SK-N-SH (cell line): ENCODE measurements around the gene KRTAP1-4. TPM values are rescaled to one million over a fixed set of nuclear protein-coding genes. Genes with fewer than 3 reads are reported as not detected.

Source experiments
- CTCF ChIA-PET: fragments of 300-600, 350-600 bp; formaldehyde crosslinking; extraction: SDS; loops from one replicate; lab custom pipeline; 2021; lab: Yijun Ruan, JAX
- POLR2A ChIA-PET: fragments of 350-600 bp; sonication (Branson Sonifier 250); formaldehyde crosslinking; extraction: SDS; loops from one replicate; lab custom pipeline; 2020; ENCODE audit warnings: antibody characterized with exemption, inconsistent platforms; lab: Yijun Ruan, JAX
- DNase-seq: peaks from one replicate; pipeline ENCODE4 v3.0.0; 2012
- H2AFZ ChIP-seq: fragments of 200-600 bp; sonication (generic); 2 replicates; pipeline ENCODE4 v1.8.1; 2016; ENCODE audit warnings: antibody characterized with exemption, mild to moderate bottlenecking, low read depth
- H3F3A ChIP-seq: fragments of 200-600 bp; sonication (generic); replicated peaks from 2 replicates; pipeline ENCODE3; 2016; ENCODE audit warnings: antibody characterized with exemption, mild to moderate bottlenecking; ENCODE audit not compliant: insufficient read depth
- H3K27ac ChIP-seq, 2 experiments: fragments of 200-500 bp in 1 of 2; fragments of 200-600 bp in 1 of 2; sonication (Bioruptor generic) in 1 of 2; sonication (generic), shearing (Covaris generic) in 1 of 2; 2 replicates each; pipeline versions ENCODE4 v1.5.1 to v1.6.1; 2014 to 2016; ENCODE audit warnings: low read depth in 2 of 2, inconsistent platforms in 1 of 2, low read length in 1 of 2, mild to moderate bottlenecking in 1 of 2, mixed read lengths in 1 of 2
- H3K27me3 ChIP-seq: fragments of 200-600 bp; sonication (generic), shearing (Covaris generic); 2 replicates; pipeline ENCODE4 v1.6.1; 2016; ENCODE audit warnings: mixed run types; ENCODE audit not compliant: insufficient read depth
- H3K36me3 ChIP-seq, 2 experiments: fragments of 200-500 bp in 1 of 2; fragments of 200-600 bp in 1 of 2; sonication (Bioruptor generic) in 1 of 2; sonication (generic) in 1 of 2; replicated peaks in 1 of 2; 2 replicates each; pipeline versions ENCODE3 to v1.5.1; 2014 to 2016; ENCODE audit warnings: low read length in 1 of 2, mild to moderate bottlenecking in 1 of 2; ENCODE audit not compliant: insufficient read depth in 2 of 2, control insufficient read depth in 1 of 2
- H3K4me1 ChIP-seq, 2 experiments: fragments of 200-500 bp in 1 of 2; fragments of 200-600 bp in 1 of 2; sonication (Bioruptor generic) in 1 of 2; sonication (generic), shearing (Covaris generic) in 1 of 2; 2 replicates each; pipeline versions ENCODE4 v1.5.1 to v1.6.1; 2014 to 2016; ENCODE audit warnings: low read depth in 1 of 2, low read length in 1 of 2, mixed run types in 1 of 2; ENCODE audit not compliant: insufficient read depth in 2 of 2, control insufficient read depth in 1 of 2
- H3K4me2 ChIP-seq: fragments of 200-600 bp; sonication (generic), shearing (Covaris generic); 2 replicates; pipeline ENCODE4 v1.6.1; 2017; ENCODE audit warnings: mixed run types
- H3K4me3 ChIP-seq, 2 experiments: fragments of 200-500 bp in 1 of 2; fragments of 200-600 bp in 1 of 2; sonication (Bioruptor generic) in 1 of 2; sonication (generic), shearing (Covaris generic) in 1 of 2; 2 replicates each; pipeline versions ENCODE4 v1.5.1 to v1.8.1; 2014 to 2016; ENCODE audit warnings: low read depth in 2 of 2, inconsistent platforms in 1 of 2, low read length in 1 of 2, mild to moderate bottlenecking in 1 of 2, mixed read lengths in 1 of 2, moderate library complexity in 1 of 2
- H3K79me2 ChIP-seq: fragments of 200-600 bp; sonication (generic); 2 replicates; pipeline ENCODE4 v1.8.1; 2017; ENCODE audit warnings: mild to moderate bottlenecking; ENCODE audit not compliant: insufficient read depth
- H3K9ac ChIP-seq: fragments of 200-600 bp; sonication (generic); 2 replicates; pipeline ENCODE4 v1.6.1; 2017; ENCODE audit warnings: mixed run types
- H3K9me2 ChIP-seq: fragments of 200-600 bp; sonication (generic); 2 replicates; pipeline ENCODE4 v1.6.1; 2017; ENCODE audit warnings: mixed run types
- H3K9me3 ChIP-seq: fragments of 200-600 bp; sonication (generic); 2 replicates; pipeline ENCODE4 v1.6.1; 2017; ENCODE audit warnings: mixed run types, mild to moderate bottlenecking, moderate library complexity
- H4K20me1 ChIP-seq: fragments of 200-600 bp; sonication (generic); 2 replicates; pipeline ENCODE4 v1.6.1; 2017; ENCODE audit warnings: mild to moderate bottlenecking, mixed run types; ENCODE audit not compliant: insufficient read depth
- CHD2 ChIP-seq: fragments of 150-350 bp; IDR thresholded peaks from 2 replicates; pipeline ENCODE4 v1.6.1; 2018; ENCODE audit warnings: low read length; ENCODE audit not compliant: partially characterized antibody
- ELF1 ChIP-seq: IDR thresholded peaks from 2 replicates; pipeline ENCODE4 v1.4.0; 2012
- IRF3 ChIP-seq: fragments of 150-350 bp; IDR thresholded peaks from 2 replicates; pipeline ENCODE4 v1.6.1; 2016; ENCODE audit warnings: mild to moderate bottlenecking, low read depth, low read length
- JUND ChIP-seq: IDR thresholded peaks from 2 replicates; pipeline ENCODE4 v1.4.0; 2012
- MXI1 ChIP-seq: IDR thresholded peaks from 2 replicates; pipeline ENCODE4 v1.6.1; 2012; ENCODE audit warnings: mild to moderate bottlenecking, low read depth, low read length, improper control_type of control experiment
- PBX3 ChIP-seq: IDR thresholded peaks from 2 replicates; pipeline ENCODE4; 2012
- POLR2AphosphoS5 ChIP-seq: IDR thresholded peaks from 2 replicates; pipeline ENCODE4 v1.6.1; 2012; ENCODE audit warnings: low read depth, low read length
- RAD21 ChIP-seq: IDR thresholded peaks from 2 replicates; pipeline ENCODE4 v1.6.1; 2012; ENCODE audit warnings: mild to moderate bottlenecking, low read length
- REST ChIP-seq: IDR thresholded peaks from 2 replicates; pipeline ENCODE4 v1.6.1; 2012; ENCODE audit warnings: mild to moderate bottlenecking, low read depth, low read length, moderate library complexity
- RXRA ChIP-seq: IDR thresholded peaks from 2 replicates; pipeline ENCODE4 v1.4.0; 2012; ENCODE audit warnings: low read depth, mild to moderate bottlenecking, borderline replicate concordance
- SIN3A ChIP-seq: IDR thresholded peaks from 2 replicates; pipeline ENCODE4 v1.6.1; 2012; ENCODE audit warnings: low read depth, mild to moderate bottlenecking, low read length, moderate library complexity, borderline replicate concordance
- TCF12 ChIP-seq: IDR thresholded peaks from 2 replicates; pipeline ENCODE4 v1.4.0; 2012
- USF1 ChIP-seq: IDR thresholded peaks from 2 replicates; pipeline ENCODE4 v1.4.0; 2012; ENCODE audit warnings: low read depth, borderline replicate concordance
- USF2 ChIP-seq: fragments of 150-350 bp; IDR thresholded peaks from 2 replicates; pipeline ENCODE4 v1.6.1; 2017; ENCODE audit warnings: antibody characterized with exemption, low read length, low read depth, borderline replicate concordance
- YY1 ChIP-seq: IDR thresholded peaks from 2 replicates; pipeline ENCODE4 v1.4.0; 2012; ENCODE audit warnings: low read depth, mild to moderate bottlenecking
- ZBTB33 ChIP-seq: IDR thresholded peaks from 2 replicates; pipeline ENCODE4 v1.4.0; 2012; ENCODE audit warnings: low read depth, borderline replicate concordance
- WGBS: methylation state at CpG from one replicate; pipeline ENCODE4 v1.1.6; 2017; ENCODE audit warnings: low lambda C conversion rate; 5-methylcytosine and 5-hydroxymethylcytosine counted together
- polyA plus RNA-seq, 3 experiments: library from polyadenylated mRNA; depleted of rRNA; stranded (reverse); fragments of >200 nt; gene quantifications; 2 replicates each; pipeline ENCODE4 v1.2.3, GENCODE V29; 2012

Gene KRTAP1-4
- not detected in 2 replicates for polyA plus RNA-seq (2012; rRNA removed)
- polyA plus RNA-seq (2012; cell fraction: cytosol; rRNA removed), result not detected in 2 replicates
- polyA plus RNA-seq (2012; cell fraction: nucleus; rRNA removed), result not detected in 2 replicates

- H3K9ac ChIP-seq, result no peak within 1 kb of the TSS
- TF ChIP-seq MXI1 (no peak), POLR2AphosphoS5 (no peak), ZBTB33 (no peak), JUND (no peak)
- TF ChIP-seq, all 33 proteins: peak for 0
- H3K9me2 ChIP-seq, result no peaks in the 10 kb centered on the region
- CTCF ChIA-PET, result interaction anchor here (0.8 to 1.6 kb wide), 2 partner anchors 227 to 299 kb away, joined by 3 to 4 read pairs; no protein-coding TSS in a partner anchor
- peaks cover 48% of the 10 kb centered on the region for H3K27me3 ChIP-seq
- no peaks in the 10 kb centered on the region for H3K79me2 ChIP-seq
- no peaks in the 10 kb centered on the region for H3F3A ChIP-seq
- H2AFZ ChIP-seq, result no peak within 1 kb of the TSS
- no peaks in the 10 kb centered on the region for H3K36me3 ChIP-seq
- POLR2A ChIA-PET, result no interaction called here
- H3K4me2 ChIP-seq, result no peak within 1 kb of the TSS
- H3K4me3 ChIP-seq, result no peak within 1 kb of the TSS
- no peak within 1 kb of the TSS for H3K27ac ChIP-seq
- WGBS, result 5% methylated on average over 7 of the region's 12 CpGs
- H3K9me3 ChIP-seq, result no peaks in the 10 kb centered on the region
- no peaks in the 10 kb centered on the region for H3K4me1 ChIP-seq
- DNase-seq, result no peak
- H4K20me1 ChIP-seq, result no peaks in the 10 kb centered on the region
Observed at GRCh38 chr17:41029633-41030245, at the start of gene KRTAP1-4. TSS of gene KRTAP1-4 (minus strand) at chr17:41030195. CDS start at chr17:41030078, 117 bp downstream.

- DNase-seq, result no peak
- Histone ChIP-seq H3K9me2 (no peaks in the 10 kb centered on the region; the same call in 1 of the 2 replicates), H2AFZ (no peak overlapping the region), H4K20me1 (no peaks in the 10 kb centered on the region), H3K4me1 (no peaks in the 10 kb centered on the region), H3K36me3 (no peaks in the 10 kb centered on the region)
- TF ChIP-seq IRF3 (no peak), SIN3A (no peak), PBX3 (no peak), TCF12 (no peak), ELF1 (no peak), RAD21 (no peak), CHD2 (no peak), USF2 (no peak), POLR2AphosphoS5 (no peak), YY1 (no peak), REST (no peak), USF1 (no peak), RXRA (no peak)
- TF ChIP-seq, all 33 proteins: peak for 0
- Histone ChIP-seq H3K79me2 (no peaks in the 10 kb centered on the region), H3K4me3 (no peak overlapping the region), H3F3A (no peaks in the 10 kb centered on the region), H3K4me2 (no peak overlapping the region), H3K27me3 (no peaks in the 10 kb centered on the region), H3K9me3 (no peaks in the 10 kb centered on the region), H3K9ac (no peak overlapping the region), H3K27ac (no peak overlapping the region)
- ChIA-PET POLR2A (no interaction called here), CTCF (no interaction called here)
Observed at GRCh38 chr17:41076788-41077187, 46.8 kb upstream of the KRTAP1-4 start.
